A549 treated with AZD9567 at 1 μM for 4 hours (cell line): ENCODE data around the gene SLC35G1. TPM values are rescaled to one million over a fixed set of nuclear protein-coding genes. Genes with fewer than 3 reads are reported as not detected.

Experiments
- total RNA-seq: library from RNA; stranded (reverse); fragments of 200-300 nt; extraction: Qiagen RNA extraction; gene quantifications from 5 replicates; pipeline ENCODE4 v1.2.3, GENCODE V29; 2022; ENCODE audit not compliant: insufficient read depth

The SLC35G1 gene, protein sequence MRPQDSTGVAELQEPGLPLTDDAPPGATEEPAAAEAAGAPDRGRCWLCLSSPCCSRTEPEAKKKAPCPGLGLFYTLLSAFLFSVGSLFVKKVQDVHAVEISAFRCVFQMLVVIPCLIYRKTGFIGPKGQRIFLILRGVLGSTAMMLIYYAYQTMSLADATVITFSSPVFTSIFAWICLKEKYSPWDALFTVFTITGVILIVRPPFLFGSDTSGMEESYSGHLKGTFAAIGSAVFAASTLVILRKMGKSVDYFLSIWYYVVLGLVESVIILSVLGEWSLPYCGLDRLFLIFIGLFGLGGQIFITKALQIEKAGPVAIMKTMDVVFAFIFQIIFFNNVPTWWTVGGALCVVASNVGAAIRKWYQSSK
- total RNA-seq, result 6.3 to 10.4 TPM (median 8.1 TPM) in 5 replicates

DNA sequence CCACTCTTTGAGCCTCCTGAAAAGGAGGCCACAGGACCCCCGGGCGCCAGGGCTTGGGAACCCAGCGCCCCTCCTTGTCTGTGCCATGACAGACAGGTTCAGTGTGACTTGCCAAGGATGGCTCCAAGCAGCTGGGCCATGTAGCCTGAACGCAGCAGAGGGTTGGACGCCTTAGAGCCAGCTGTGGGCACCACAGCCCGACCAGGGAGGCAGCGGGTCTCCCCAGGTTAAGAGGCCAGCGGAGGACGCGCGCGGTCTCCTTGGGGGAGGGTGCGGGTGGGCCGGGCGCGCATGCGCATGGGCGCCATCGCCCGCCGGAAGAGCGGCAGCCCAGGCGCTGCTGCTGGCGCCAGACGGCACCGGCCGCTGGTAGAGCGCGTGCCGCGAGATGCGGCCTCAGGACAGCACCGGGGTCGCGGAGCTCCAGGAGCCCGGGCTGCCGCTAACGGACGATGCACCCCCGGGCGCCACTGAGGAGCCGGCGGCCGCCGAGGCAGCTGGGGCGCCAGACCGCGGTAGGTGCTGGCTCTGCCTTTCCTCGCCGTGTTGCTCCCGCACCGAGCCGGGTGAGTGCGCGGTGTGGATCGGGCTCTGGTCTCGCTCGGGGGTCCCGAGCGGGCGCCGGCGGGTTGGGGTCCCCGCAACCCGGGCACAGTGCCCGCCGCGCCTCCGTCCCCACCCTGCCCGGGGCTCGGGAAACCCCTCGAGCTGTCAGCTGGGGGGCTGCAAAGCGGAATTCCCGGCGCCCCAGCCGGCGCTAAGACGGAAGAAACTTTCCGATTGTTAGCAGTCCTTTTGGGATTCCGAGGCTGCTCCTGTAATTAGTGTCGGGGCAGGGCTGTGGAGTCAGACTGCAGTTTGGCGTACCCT is at the start of gene SLC35G1:
Gene SLC35G1, plus strand, starts transcription at position 333 of the 870 bp plus-strand sequence. Its CDS starts 56 bp downstream, at position 389.

Other genes starting within 250 kb of the SLC35G1 start
- gene FRA10AC1, start 191.4 kb upstream of the SLC35G1 start, total RNA-seq, result 2.1 to 6.2 TPM (median 5.5 TPM) in 5 replicates
- not detected in 5 replicates for gene LGI1, start 136.0 kb upstream of the SLC35G1 start, total RNA-seq
- 4.7 to 8.6 TPM (median 6.2 TPM) in 5 replicates for gene PLCE1, start 100.0 kb downstream of the SLC35G1 start, total RNA-seq